Naive thymus-derived CD4-positive, alpha-beta T cell (primary cell): Measurements from ENCODE around the gene TSPAN9. TPM values are rescaled to one million over a fixed set of nuclear protein-coding genes. Genes with fewer than 3 reads are reported as not detected.

Experiments used
- ATAC-seq: fragments of 150-1000 bp; cut with Tn5 transposase; 2 replicates; pipeline ENCODE4 v1.10.0; 2021; ENCODE audit warnings: mild to moderate bottlenecking, moderate library complexity
- CTCF ChIA-PET: fragments of 350-600 bp; sonication (Branson Sonifier 250); formaldehyde crosslinking; loops from one replicate; lab custom pipeline; 2021; ENCODE audit warnings: antibody characterized with exemption; lab: Charles Lee
- POLR2A ChIA-PET: fragments of 350-600 bp; sonication (Branson Sonifier 250); formaldehyde crosslinking; loops from one replicate; lab custom pipeline; 2021; ENCODE audit warnings: antibody characterized with exemption, inconsistent platforms; lab: Charles Lee
- DNase-seq, 9 donors: peaks; one replicate each; pipeline versions ENCODE4 v3.0.0 to v3.0.0-alpha.2; 2020 to 2022; ENCODE audit warnings: mixed read lengths in 1 of 9
- H3K27ac ChIP-seq: one replicate; pipeline ENCODE4 v1.7.0; 2013; ENCODE audit warnings: mild to moderate bottlenecking, low read depth, low read length, moderate library complexity
- H3K27me3 ChIP-seq, 2 donors: one replicate each; pipeline ENCODE4 v1.7.0; 2013; ENCODE audit warnings: low read length in 2 of 2, mild to moderate bottlenecking in 2 of 2, moderate library complexity in 2 of 2; ENCODE audit not compliant: control insufficient read depth in 2 of 2, insufficient read depth in 2 of 2
- H3K36me3 ChIP-seq, 3 experiments: 1 replicate in 2 of 3; 2 replicates in 1 of 3; pipeline ENCODE4 v1.7.0; 2013; ENCODE audit warnings: low read length in 3 of 3, mild to moderate bottlenecking in 3 of 3, moderate library complexity in 1 of 3; ENCODE audit not compliant: insufficient read depth in 3 of 3, control insufficient read depth in 2 of 3
- H3K4me1 ChIP-seq, 2 donors: one replicate each; pipeline ENCODE4 v1.7.0; 2013; ENCODE audit warnings: low read length in 2 of 2, mild to moderate bottlenecking in 2 of 2, moderate library complexity in 1 of 2; ENCODE audit not compliant: control insufficient read depth in 2 of 2, insufficient read depth in 2 of 2
- H3K4me3 ChIP-seq: 2 replicates; pipeline ENCODE4 v1.7.0; 2013; ENCODE audit warnings: mild to moderate bottlenecking, low read length
- H3K9me3 ChIP-seq, 3 experiments: 1 replicate in 2 of 3; 2 replicates in 1 of 3; pipeline ENCODE4 v1.7.0; 2013; ENCODE audit warnings: low read length in 3 of 3; ENCODE audit not compliant: control insufficient read depth in 2 of 3
- H3K27ac Mint-ChIP-seq, 9 donors: one replicate each; pipeline ENCODE4 v1.8.0; 2020 to 2022; ENCODE audit warnings: mixed read lengths in 9 of 9, mild to moderate bottlenecking in 8 of 9, moderate library complexity in 5 of 9, inconsistent platforms in 2 of 9
- H3K27me3 Mint-ChIP-seq, 5 donors: one replicate each; pipeline ENCODE4 v1.8.0; 2021 to 2022; ENCODE audit warnings: mixed read lengths in 5 of 5, mild to moderate bottlenecking in 1 of 5
- H3K36me3 Mint-ChIP-seq, 5 donors: one replicate each; pipeline ENCODE4 v1.8.0; 2020 to 2022; ENCODE audit warnings: mixed read lengths in 5 of 5, mild to moderate bottlenecking in 3 of 5, inconsistent platforms in 1 of 5
- H3K4me1 Mint-ChIP-seq, 7 donors: one replicate each; pipeline ENCODE4 v1.8.0; 2020 to 2022; ENCODE audit warnings: mixed read lengths in 7 of 7, mild to moderate bottlenecking in 3 of 7, inconsistent platforms in 1 of 7
- H3K4me3 Mint-ChIP-seq, 10 donors: one replicate each; pipeline ENCODE4 v1.8.0; 2020 to 2022; ENCODE audit warnings: mild to moderate bottlenecking in 10 of 10, mixed read lengths in 10 of 10, moderate library complexity in 6 of 10, inconsistent platforms in 2 of 10
- H3K9me3 Mint-ChIP-seq, 11 donors: one replicate each; pipeline ENCODE4 v1.8.0; 2020 to 2022; ENCODE audit warnings: mixed read lengths in 11 of 11, mild to moderate bottlenecking in 4 of 11, inconsistent platforms in 1 of 11, moderate library complexity in 1 of 11
- intact Hi-C, 2 donors: fragments of 100-400 bp; cut with micrococcal nuclease; formaldehyde crosslinking; loops; one replicate each; pipeline ENCODE4 v1.15.1; 2023
- polyA plus RNA-seq, 2 donors: library from polyadenylated mRNA; unstranded; fragments of 300-500 nt; fragmentation: Illumina TruSeq; gene quantifications; one replicate each; pipeline ENCODE4 v1.2.3, GENCODE V29; 2021
- total RNA-seq, 6 experiments: library from RNA in 5 of 6; stranded (reverse) in 5 of 6; gene quantifications; 1 replicate in 5 of 6; 2 replicates in 1 of 6; pipeline ENCODE4 v1.2.3 and lab custom pipeline; 2021 to 2026

The TSPAN9 gene
- total and polyA plus RNA-seq, 7 experiments from 2014 or later: 0.20 to 1.8 (median 1.1) TPM; not detected in 1

DNA sequence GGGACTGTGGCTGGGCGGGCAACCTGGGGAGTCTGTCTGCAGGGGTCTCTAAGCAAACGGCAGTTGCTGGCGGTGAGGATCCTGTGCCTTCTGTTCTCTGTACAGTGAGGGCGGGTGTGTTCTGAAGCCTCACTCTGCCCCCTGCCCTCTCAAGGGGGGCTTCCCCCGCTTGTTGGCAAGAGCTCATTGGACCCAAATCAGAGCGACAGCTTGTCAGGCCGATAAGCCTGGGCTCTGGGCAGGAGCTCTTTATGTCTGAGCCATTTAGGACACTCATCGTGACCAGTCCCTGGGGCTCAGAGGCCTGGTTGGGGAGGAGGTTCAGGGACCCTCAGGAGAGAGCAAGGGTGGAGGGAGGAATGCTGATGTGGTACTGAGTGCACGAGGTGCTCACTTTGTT lies 136.0 kb downstream of the TSPAN9 start:
- intact Hi-C loops: no loop called here
- no peaks in the 10 kb centered on the region for H3K36me3 ChIP-seq
- ATAC-seq: no peak
- H3K9me3 Mint-ChIP-seq: no peaks in the 10 kb centered on the region
- no peaks in the 10 kb centered on the region for H3K4me1 ChIP-seq
- H3K4me1 Mint-ChIP-seq: no peaks in the 10 kb centered on the region
- no peak for DNase-seq
- ChIA-PET POLR2A (no interaction called here), CTCF (no interaction called here)
- H3K27me3 Mint-ChIP-seq: peaks cover 0 to 5% (median 3%) of the 10 kb centered on the region in 5 donors
- H3K4me3 ChIP-seq: no peak overlapping the region
- H3K27ac Mint-ChIP-seq: no peak overlapping the region
- H3K9me3 ChIP-seq: no peaks in the 10 kb centered on the region
- no peaks in the 10 kb centered on the region for H3K36me3 Mint-ChIP-seq
- H3K4me3 Mint-ChIP-seq: no peak overlapping the region
- H3K27me3 ChIP-seq: no peaks in the 10 kb centered on the region
- H3K27ac ChIP-seq: no peak overlapping the region

DNA sequence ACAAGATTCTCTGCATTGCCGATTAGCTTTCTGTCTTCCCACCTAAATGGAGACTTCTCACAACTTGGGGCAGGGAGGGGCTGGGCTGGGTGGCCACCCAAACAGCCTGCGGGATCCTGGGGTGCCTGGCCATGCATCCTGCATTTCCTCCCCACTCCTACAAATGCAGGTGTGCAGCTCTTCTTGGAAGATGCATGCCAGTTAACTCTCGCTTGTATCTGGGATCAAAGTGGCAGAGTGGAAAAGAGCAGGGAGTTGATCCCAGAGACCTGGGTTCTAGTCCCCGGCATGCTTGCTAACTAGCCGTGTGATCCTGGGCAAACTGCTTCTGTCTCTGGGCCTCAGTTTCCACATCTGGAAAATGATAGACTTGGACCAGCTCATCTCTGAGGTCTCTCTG lies 136.6 kb downstream of the TSPAN9 start:
- no peak overlapping the region for H3K27ac Mint-ChIP-seq
- H3K4me1 Mint-ChIP-seq: no peaks in the 10 kb centered on the region
- DNase-seq (no peak), ATAC-seq (no peak)
- H3K9me3 Mint-ChIP-seq: no peaks in the 10 kb centered on the region
- no peaks in the 10 kb centered on the region for H3K9me3 ChIP-seq
- H3K4me1 ChIP-seq: no peaks in the 10 kb centered on the region
- H3K27me3 Mint-ChIP-seq: peaks cover 0 to 5% (median 3%) of the 10 kb centered on the region in 5 donors
- H3K27ac ChIP-seq: no peak overlapping the region
- no peaks in the 10 kb centered on the region for H3K36me3 Mint-ChIP-seq
- H3K36me3 ChIP-seq: no peaks in the 10 kb centered on the region
- H3K27me3 ChIP-seq: no peaks in the 10 kb centered on the region
- CTCF ChIA-PET: no interaction called here
- no peak overlapping the region for H3K4me3 ChIP-seq
- intact Hi-C loops: no loop called here
- no peak overlapping the region for H3K4me3 Mint-ChIP-seq
- POLR2A ChIA-PET: no interaction called here

DNA sequence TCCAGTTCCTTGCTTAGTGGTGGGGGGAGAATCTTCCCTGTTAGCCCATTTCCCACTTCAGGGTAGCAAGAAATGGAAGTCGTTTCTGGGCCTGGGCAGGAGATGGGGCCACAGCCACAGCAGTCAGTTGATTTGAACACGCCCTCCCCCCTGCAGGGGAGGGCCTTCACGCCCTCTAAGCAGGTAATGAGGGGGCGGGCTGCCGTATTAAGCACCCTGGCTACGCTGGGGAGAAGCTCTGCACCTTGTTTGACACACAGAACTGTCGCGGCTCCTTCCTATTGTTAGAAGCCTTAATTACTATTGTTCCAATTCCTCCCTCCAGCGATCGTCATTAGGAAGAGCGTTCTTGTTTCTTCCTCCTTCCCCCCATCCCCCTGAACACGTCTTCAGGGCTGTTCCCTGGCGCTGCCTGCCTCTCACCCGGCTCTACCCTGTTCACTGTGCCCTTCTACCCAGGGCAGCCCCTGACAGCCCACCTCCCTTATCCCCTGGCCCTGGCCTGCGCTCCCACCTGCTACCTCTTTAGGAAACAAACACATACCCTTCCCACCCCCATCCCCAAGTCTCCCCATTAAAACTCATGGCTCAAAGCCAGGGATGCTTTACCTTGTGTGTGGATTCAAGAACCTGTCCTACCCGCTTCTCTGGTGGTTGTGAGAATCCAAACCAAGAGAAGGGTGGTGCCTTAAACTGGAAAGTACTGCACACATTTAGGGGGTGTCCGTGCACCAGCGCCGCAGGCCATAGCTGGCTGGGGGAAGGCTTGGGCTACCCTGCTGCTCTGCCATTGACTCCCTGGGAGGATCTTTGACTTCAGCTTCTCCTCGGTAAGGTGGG lies 137.6 kb downstream of the TSPAN9 start:
- Mint-ChIP-seq H3K36me3 (no peaks in the 10 kb centered on the region), H3K9me3 (no peaks in the 10 kb centered on the region), H3K27me3 (peaks cover 0 to 5% (median 3%) of the 10 kb centered on the region in 5 donors), H3K4me3 (no peak overlapping the region), H3K27ac (no peak overlapping the region), H3K4me1 (no peaks in the 10 kb centered on the region)
- H3K4me3 ChIP-seq: no peak overlapping the region
- ATAC-seq (no peak), DNase-seq (no peak)
- no peaks in the 10 kb centered on the region for H3K27me3 ChIP-seq
- POLR2A ChIA-PET: no interaction called here
- H3K27ac ChIP-seq: no peak overlapping the region
- intact Hi-C loops: no loop called here
- no peaks in the 10 kb centered on the region for H3K36me3 ChIP-seq
- H3K4me1 ChIP-seq: no peaks in the 10 kb centered on the region
- no peaks in the 10 kb centered on the region for H3K9me3 ChIP-seq
- CTCF ChIA-PET: no interaction called here

DNA sequence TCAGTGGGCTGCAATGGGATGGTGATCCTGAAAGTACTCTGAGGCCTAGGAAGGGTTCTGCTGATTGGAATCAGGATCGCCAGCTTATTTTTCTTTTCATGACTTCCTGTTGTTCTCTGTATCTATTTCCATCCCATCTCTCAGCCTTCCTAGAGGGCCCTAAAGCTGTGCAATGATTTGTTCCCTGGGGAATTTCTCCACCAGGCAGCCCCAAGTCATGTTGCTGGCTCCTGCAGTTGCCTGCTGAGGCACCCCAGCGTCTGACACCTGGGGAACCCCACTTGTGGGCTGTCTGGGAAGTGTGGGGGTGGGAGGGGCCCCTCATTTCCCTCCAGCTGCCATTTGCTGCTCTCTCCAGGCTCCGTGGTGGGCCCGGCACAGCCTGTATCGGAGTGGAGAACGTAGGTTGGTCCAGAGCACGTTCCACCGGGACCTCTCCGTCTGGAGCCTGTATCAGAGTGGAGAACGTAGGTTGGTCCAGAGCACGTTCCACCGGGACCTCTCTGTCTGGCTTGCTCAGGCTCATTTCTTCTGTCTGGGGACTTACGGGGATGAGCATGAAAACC lies 138.3 kb downstream of the TSPAN9 start:
- H3K27me3 ChIP-seq: no peaks in the 10 kb centered on the region
- Mint-ChIP-seq H3K27ac (no peak overlapping the region), H3K36me3 (no peaks in the 10 kb centered on the region), H3K27me3 (peaks cover 0 to 5% (median 3%) of the 10 kb centered on the region in 5 donors), H3K9me3 (no peaks in the 10 kb centered on the region), H3K4me3 (no peak overlapping the region), H3K4me1 (no peaks in the 10 kb centered on the region)
- no peaks in the 10 kb centered on the region for H3K4me1 ChIP-seq
- DNase-seq (no peak), ATAC-seq (no peak)
- no peak overlapping the region for H3K27ac ChIP-seq
- CTCF ChIA-PET: no interaction called here
- POLR2A ChIA-PET: no interaction called here
- H3K36me3 ChIP-seq: no peaks in the 10 kb centered on the region
- H3K9me3 ChIP-seq: no peaks in the 10 kb centered on the region
- intact Hi-C loops: no loop called here
- no peak overlapping the region for H3K4me3 ChIP-seq

DNA sequence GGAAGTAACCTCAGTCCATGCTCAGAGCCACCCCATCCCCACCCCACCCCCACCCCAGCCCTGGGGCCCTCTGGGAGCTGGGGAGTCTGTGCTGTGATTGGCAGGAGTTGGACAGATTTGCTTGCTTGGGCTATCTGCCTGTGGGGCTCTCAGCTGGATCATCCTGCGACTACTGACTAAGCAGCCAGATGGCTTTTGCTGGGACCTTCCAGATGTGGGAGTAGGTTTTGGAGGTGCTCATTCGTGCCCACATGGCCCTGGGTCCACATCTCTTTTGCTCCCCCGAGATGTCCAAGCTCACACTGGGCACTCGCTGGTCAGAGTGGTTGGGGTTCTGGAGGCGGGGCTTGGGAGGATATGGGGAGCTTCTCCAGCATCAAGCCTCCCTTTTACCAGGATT lies 138.9 kb downstream of the TSPAN9 start:
- Histone ChIP-seq H3K4me3 (no peak overlapping the region), H3K36me3 (no peaks in the 10 kb centered on the region), H3K4me1 (no peaks in the 10 kb centered on the region), H3K27ac (no peak overlapping the region), H3K9me3 (no peaks in the 10 kb centered on the region), H3K27me3 (no peaks in the 10 kb centered on the region)
- Mint-ChIP-seq H3K27me3 (peaks cover 0 to 5% (median 3%) of the 10 kb centered on the region in 5 donors), H3K27ac (no peak overlapping the region), H3K36me3 (no peaks in the 10 kb centered on the region), H3K9me3 (no peaks in the 10 kb centered on the region), H3K4me3 (no peak overlapping the region), H3K4me1 (no peaks in the 10 kb centered on the region)
- CTCF ChIA-PET: no interaction called here
- intact Hi-C loops: no loop called here
- ATAC-seq: no peak
- no peak for DNase-seq
- POLR2A ChIA-PET: no interaction called here

DNA sequence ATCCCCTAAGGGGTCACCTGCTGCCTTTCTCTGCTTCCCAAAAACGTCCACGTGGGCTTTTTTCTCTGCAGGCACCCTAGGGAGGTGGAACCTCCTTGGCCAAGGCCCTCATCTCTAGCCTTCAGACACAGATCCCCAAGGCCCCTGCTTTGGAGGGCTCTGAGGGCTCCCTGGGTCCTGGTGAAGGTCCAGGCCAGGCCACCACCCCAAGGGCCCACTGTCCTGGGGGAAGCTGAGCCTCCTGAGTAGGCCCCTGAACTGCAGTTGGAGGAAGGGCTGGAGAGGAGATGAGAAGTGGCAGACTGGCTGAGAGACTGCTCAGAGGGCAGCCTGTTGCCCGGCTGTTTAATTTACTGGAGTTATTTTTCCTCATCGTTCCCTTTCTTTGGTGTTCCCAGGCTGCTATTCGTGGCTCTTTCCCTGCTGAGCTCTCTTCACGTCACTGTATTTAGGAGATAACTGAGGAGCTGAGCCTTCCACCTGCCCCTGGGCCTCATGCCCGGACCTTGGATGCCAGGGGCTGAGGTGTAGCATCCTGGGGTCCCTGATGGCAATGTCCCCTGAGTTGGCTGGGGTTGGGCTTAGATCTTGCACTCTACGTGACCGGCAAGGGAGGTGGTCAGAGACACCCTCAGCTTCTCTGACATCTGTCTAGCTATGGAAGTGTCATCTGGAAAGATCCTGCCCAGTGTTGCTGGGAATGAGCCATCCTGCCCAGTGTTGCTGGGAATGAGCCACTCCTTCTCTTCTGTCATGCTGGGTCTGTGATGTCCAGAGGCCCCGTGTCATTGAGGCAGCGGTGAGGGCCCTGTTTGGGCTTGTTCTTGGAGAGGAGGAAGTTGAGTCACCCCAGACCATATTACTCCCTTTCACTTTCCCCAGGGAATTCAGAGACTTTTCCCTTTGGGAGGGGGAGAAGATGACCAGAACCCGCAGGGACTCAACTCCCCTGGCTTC lies 139.8 kb downstream of the TSPAN9 start:
- no peaks in the 10 kb centered on the region for H3K36me3 ChIP-seq
- Mint-ChIP-seq H3K4me3 (no peak overlapping the region), H3K27ac (no peak overlapping the region), H3K27me3 (peaks cover 0 to 5% (median 3%) of the 10 kb centered on the region in 5 donors), H3K9me3 (no peaks in the 10 kb centered on the region), H3K36me3 (no peaks in the 10 kb centered on the region), H3K4me1 (no peaks in the 10 kb centered on the region)
- ChIA-PET POLR2A (no interaction called here), CTCF (no interaction called here)
- H3K9me3 ChIP-seq: no peaks in the 10 kb centered on the region
- H3K27me3 ChIP-seq: no peaks in the 10 kb centered on the region
- H3K4me3 ChIP-seq: no peak overlapping the region
- DNase-seq: no peak
- intact Hi-C loops: no loop called here
- no peak overlapping the region for H3K27ac ChIP-seq
- ATAC-seq: no peak
- no peaks in the 10 kb centered on the region for H3K4me1 ChIP-seq
